Left renal pelvis (tissue), 4 donors: ENCODE data around the gene GJB2. TPM values are rescaled to one million over a fixed set of nuclear protein-coding genes. Genes with fewer than 3 reads are reported as not detected.

ENCODE experiments used
- DNase-seq, 4 donors: peaks; one replicate each; pipeline ENCODE4 v3.0.0-alpha.2; 2013; ENCODE audit warnings: low read depth in 4 of 4, low spot score in 3 of 4
- polyA plus RNA-seq, 4 donors: library from polyadenylated mRNA; unstranded; fragments of 120-200 nt; gene quantifications; one replicate each; pipeline ENCODE4 v1.2.1, GENCODE V29; 2013; ENCODE audit not compliant: insufficient read length in 4 of 4

Gene GJB2
- polyA plus RNA-seq, 4 donors: 2.8 to 5.3 (median 3.4) TPM

DNA sequence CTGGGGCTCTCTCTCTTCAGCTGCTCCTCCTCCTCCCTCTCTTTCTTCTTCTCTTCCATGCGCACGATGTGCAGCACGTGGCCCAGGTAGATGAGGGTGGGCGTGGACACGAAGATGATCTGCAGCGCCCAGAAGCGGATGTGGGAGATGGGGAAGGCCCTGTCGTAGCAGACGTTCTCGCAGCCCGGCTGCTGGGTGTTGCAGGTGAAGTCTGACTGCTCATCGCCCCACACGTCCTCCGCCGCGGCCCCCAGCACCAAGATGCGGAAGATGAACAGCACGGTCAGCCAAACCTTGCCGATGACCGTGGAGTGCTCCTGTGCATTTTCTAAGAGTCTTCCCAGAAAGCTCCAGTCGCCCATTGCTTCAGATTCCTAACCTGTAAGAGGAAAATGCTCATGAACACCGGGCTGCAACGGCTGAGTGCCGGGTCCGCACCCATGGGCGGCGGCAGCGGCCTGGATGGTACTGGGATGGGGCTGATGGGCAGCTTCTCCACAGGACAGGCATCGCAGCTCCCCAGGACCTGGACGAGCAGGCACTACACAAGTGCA is 49.7 kb downstream of the GJB2 start:
- DNase-seq: no peak

DNA sequence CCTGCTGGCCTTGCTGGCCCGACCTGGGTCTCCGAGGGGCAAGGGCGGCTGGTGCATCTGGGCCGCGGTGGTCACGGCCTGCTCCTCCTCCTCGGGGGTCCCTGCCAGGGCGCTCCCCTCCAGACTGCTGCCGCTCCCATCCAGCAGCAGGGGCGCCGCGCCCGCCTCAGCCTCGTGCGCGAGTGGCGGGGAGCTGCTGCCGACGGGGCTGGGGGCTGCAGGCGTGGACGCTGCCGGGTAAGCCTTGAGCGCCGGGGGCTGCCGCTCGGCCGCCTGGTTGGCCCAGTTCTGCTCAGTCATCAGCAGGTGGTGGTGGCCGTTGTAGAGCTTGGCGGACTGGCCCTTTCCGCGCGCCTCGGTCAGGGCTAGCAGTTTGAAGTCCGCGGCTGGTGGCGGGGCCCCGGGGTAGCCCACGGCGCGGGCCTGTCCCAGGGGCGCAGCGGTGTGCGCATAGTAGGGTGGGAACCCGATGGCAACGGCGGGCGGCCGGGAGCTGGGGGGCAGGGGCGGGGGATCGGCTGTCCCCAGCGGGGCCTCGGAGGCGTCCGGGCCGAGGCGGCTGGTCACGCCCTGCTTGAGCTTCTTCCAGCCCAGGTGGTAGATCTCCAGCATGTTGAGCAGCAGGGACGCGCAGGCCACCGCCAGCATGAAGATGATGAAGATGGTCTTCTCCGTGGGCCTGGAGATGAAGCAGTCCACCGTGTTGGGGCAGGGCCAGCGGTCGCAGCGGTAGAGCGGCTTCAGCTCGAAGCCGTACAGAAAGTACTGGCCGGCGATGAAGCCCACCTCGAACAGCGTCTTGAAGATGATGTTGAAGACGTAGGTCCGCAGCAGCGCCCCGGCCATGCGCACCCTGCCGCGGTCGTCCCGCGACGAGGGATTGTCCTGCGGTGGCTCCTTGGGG is 50.5 kb downstream of the GJB2 start:
- DNase-seq: no peak

DNA sequence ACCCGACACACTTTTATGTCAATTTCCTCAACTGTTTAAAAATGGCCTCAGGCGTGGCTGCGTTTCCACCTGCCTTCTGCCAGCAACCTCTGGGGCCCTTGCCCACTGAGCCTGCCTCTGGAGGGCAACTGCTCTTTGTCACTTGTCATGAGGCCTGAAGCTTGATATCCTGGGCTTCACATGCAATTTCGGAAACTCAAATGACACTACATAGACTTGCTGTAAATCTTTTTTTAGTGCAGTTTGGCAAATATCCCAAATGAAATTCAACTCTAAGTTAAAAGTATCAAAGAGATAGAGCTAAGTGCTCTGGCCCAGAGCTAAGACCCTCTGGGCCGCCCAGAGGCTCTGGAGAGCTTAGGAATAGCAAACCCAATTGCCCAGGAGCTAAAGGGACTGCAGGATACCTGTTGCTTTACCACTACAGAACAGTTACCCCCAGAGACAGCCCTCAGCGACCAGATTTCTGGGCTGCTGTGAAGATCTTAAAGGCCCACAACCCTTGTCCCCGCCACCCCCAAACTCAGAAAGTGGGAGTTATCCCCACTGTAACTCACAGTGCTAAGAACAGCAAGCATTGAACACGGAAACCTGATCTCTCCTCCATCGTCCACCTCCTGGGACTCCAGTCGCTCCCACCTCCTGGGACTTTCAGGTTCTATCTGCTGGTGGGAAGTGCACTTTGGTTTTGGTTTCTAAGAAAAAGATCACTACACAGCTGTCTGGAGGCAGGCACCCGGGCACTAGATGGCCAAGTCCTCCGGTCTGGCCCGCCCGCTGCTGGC is 51.3 kb downstream of the GJB2 start:
- no peak for DNase-seq

DNA sequence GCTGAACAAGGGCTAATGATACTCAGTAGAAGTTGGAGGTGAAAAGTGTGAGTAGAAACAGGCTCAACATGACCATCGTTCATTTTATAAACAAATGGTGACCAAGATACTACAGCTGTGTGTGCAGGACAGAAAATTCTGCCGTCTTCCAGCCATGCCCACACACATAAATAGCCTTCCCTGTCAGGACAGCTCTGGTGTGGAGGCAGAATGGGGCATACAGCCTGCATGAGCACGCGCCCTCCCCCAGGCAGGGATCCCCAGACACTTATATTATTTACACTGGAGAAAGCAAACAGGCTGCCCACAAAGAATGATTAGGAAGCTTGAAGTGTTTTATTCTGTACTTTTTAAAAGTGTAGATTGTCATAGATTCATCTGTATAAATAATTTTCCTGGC is 52.3 kb downstream of the GJB2 start:
- DNase-seq: no peak

DNA sequence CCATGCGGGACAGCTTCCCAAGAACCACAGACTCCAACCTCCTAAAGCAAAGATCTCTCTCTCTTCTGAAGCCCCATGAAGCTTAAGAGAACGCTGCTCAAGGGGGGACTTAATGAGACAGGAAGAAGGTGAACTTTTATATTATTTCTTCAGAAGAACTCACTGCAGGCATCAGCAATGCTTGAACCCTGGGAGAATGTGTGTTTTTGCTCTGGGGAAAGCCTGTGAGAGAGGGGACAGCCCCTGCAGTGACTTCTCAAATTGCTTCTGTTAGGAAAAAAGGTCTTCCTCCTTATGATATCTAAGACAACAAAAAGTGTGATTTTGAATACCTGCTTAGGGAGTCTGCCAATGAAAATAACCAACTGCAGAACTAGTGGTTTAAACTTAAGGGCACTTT is 54.9 kb downstream of the GJB2 start:
- no peak for DNase-seq

Other genes starting within 250 kb of the GJB2 start
- 100 to 1,000 TPM in 3 of 4 donors, 10 to 100 TPM in 1; 94.6 to 121 (median 115) TPM for gene ZMYM2, start 234.2 kb downstream of the GJB2 start, polyA plus RNA-seq
- gene GJA3, start 31.9 kb downstream of the GJB2 start, polyA plus RNA-seq: 10 to 100 TPM in 3 of 4 donors, under 1 TPM in 1; 0.23 to 13.0 (median 12.3) TPM
- gene GJB6, start 39.4 kb upstream of the GJB2 start, polyA plus RNA-seq: 1 to 10 TPM in 3 of 4 donors, under 1 TPM in 1; 0.31 to 6.3 (median 2.2) TPM